Nucleus accumbens (tissue), 56 donors: Measurements from ENCODE around the gene UBL7.

Source experiments
- DNase-seq, 56 donors: peaks; one replicate each; lab custom pipeline; 2025; lab: John Stamatoyannopoulos, UW

Gene UBL7

DNA sequence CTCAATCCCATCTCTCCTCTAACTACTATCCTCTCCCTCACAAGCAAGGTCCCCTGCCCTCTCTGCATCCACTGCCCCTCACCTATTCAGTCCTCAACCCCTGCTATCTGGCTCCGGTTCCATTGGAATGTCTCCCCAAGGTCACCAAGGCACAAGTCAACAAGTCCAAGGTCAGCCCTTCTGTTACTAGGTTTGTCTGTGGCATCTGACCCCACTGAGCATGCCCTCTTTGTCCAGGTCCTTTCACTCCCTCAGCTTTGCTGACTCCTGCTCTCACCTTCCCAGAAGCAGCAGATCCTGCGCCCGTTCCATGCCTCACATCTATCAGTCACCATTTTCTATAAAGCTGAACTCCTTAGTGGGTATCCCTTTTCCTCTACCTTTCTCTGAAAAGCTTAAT, 18.9 kb downstream of the UBL7 start:
- no peak for DNase-seq

GRCh38 chr15:74441248-74441941, 19.6 kb downstream of the UBL7 start:
- no peak for DNase-seq

GRCh38 chr15:74438721-74439316, 22.1 kb downstream of the UBL7 start:
- peak in 49 of 56 donors; percentile 17 to 85 (median 61) for DNase-seq

DNA sequence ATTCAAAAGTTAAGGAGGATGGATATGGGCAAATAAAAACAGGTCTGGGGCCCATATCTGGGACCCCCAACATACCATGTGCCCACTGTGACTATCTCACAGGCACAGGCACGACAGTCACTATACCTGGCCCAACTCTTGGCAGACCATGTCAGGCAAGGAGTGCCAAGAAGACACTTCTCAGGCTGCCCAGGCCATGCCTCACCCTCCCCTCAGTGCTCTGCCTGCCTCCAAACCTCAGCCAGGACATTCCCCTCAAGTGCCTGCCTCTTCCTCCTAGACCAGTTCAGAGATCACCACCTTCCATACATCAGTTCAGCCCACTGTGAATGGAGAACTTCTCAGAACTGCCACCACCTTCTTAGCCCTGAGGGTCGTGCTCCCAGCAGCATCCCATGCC, 22.8 kb downstream of the UBL7 start:
- no peak for DNase-seq

DNA sequence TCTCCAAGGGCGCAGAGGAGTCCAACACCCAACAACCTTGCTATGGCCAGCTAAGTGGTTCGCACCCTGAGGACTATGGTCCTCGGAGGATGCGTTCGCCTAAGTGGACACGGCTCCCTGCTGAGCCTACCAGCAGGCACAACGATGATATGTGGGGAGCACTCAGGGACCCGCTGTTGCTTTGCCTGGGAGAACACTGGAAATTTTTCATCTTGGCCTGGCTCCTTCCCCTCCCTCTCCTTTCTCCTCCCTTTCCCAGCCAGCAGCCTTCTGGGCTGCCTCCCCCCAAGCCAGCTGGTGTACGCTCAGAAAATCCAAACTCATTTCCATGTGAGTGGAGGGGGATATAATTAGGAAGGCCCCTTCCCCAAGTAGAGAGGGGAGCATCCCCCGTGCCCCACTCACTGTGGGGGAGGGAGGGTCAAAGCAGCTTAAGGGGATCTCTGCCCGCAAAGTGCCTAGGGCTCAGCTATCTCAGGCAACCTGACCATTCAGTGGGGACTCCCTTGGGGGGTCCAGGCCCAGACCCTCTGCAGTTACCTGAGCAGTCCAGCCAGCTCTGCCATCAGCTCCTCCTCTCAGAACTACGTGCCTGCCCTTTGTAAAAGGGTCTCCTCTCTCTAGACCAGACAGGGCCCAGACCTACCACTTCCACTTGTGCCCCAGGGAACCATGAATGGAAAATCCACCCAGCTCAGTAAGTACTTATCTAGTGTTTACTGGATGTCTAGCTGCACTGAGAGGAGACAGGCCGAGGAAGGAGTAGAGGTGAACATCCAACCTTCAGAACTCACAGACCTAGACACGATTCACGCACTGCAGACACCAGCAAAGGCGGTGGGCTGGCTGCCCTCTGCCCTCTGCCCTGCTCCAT, 26.5 kb downstream of the UBL7 start:
- peak in 1 of 56 donors; percentile 68 for DNase-seq

GRCh38 chr15:74433592-74434262, 27.2 kb downstream of the UBL7 start, which contains the start of gene SEMA7A:
Gene SEMA7A (minus strand): TSS chr15:74433958. CDS start chr15:74433918, 40 bp downstream.
- peak in 54 of 56 donors; percentile 43 to 92 (median 80) for DNase-seq

- DNase-seq, result no peak
Observed at GRCh38 chr15:74432968-74433591, 27.9 kb downstream of the UBL7 start.

DNA sequence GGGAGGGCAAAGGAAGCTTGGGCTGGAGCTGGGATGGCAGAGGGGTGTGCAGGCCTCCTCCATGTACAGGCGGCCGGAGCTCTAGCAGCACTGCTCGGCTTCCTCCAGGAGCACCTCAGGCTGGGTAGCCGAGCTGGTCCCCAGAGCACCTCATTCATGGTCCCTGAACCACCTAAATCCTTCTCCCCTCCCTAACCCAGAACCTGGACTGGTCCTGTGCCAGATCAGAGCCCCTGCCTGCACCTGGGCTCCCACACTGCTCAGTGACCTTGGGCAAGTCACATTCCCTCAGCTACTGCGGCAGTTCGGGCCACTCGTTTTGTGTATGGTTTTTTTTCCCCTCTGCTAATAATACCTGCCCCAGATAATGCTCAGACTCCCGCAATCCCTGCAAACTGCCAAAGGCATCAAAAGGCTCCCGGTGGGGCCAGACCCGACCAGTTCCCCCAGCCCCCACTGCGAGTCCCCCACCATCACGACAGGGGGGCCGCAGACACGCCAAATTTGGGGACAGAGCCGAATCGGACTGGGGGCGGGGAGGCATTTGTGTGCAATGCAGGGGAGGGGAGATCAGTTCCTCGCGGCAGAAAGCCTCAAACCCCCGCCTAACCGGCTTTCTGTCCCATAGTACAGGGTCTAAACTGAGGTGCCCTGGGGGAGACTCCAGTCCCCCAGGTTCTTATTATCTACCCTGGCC, 28.5 kb downstream of the UBL7 start:
- no peak for DNase-seq

DNA sequence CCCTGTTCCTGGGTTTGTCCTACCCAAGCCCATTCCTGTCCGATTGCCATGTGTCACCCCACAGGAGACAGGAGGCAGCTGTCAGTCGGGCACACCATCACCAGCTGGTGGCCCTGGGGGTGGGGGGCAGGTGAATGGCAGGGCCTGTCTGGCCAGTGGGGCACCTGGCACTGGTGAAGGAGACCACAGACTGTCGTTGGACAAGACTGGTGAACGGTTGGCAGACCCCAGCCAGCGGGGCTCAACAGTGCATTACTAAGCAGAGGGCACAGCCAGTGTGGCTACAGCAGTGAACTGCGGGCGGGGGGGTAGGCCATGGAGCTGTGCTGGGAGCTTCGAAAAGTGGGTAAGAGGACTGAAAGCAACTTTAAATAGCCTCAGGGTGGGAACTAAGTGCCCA, 29.3 kb downstream of the UBL7 start:
- DNase-seq, result peak in 1 of 56 donors; percentile 39

- DNase-seq, result no peak
Observed at GRCh38 chr15:74431116-74431515, 29.8 kb downstream of the UBL7 start.

DNA sequence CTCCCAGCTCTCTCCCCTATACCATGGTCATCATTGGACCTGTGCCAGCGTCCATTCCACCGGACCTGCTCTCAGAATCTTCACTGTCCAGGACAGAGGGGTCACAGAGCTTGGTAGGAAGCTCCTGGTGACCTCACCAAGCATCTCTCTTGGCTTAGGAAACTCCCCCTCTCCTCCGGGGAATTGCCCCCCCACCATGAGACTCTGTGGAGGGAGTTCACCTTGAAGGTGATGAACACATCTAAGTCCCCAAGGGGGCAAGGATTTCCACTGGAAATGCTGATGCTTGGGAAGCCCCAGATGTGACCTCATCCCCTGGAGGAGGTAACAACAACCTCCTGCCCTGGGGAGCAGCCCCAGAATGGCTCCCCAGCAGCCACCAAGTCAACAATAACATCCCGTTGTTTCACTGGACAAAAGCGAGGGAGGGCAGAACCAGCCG, 30.4 kb downstream of the UBL7 start:
- peak in 4 of 56 donors; percentile 8 to 38 (median 34) for DNase-seq

DNA sequence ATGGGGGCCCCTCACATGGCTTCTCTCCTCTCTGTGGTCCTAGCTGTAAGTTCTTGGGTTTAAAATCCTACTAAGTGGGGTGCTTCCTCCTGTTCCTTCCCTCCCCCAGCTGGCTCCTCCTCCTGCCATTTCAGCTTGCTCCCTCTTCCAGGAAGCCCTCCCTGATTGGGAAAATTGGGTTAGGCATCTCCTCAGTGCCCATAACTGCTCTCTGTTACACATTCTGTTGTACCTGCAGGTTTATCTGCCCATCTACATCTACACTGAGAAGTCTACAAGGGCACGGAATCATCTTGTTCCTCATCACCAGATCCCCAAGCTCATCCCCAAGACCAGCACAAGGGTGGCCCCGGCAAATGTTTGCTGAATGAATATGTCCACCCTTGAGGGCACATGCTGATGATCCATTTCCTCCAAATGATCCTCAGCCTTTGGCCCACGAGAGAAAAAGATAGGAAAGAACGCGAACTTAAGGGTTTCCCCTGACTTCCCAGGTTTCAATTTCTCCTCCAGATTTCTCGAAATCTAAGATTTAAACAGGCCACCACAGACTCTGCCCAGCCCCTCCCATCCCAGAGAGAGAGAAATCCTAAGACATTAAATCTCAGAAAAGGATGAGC, 31.1 kb downstream of the UBL7 start:
- no peak for DNase-seq

- peak in 3 of 56 donors; percentile 10 to 25 (median 24) for DNase-seq
Observed at GRCh38 chr15:74428970-74429780, 31.8 kb downstream of the UBL7 start.

GRCh38 chr15:74428442-74428787, 32.5 kb downstream of the UBL7 start:
- peak in 5 of 56 donors; percentile 12 to 38 (median 17) for DNase-seq

DNA sequence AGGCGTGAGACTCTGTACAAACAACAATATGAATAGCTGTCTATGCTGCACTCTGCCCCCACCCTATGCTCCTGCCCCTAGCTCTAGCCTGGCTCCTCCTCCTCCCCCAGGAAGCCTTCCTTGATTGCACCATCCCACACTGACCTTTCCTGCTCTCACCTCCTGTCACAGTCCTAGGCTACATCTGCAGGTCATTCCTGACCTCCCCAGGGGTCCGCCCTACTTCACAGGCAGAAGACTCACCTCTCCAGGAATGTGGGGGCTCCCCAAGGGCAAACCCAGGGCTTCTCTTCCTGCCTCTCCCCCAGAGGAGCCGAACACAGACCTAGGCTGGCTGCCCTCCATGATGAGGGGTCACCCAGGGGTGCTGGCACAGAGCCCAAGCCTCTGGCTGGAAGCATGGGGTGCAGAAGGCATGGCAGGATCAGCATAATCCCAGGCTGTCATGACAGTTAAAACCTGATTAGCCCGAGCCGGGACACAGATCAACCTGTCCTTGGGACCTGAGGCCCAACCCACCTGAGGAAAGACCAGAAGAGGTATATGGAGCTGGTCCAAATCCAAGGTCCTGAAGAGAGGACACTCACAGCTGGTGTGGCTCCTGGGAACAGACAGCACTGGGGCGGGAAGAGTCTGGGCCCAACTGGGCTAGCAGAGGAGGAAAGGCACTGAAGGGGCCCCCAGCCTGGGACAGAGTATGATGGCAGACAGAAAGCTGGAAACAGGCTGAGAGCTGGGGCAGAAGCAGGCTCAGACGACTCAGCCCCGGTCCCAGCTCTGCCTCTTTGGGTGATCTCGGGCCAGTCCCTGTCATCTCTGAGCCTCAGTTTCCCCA, 33.1 kb downstream of the UBL7 start:
- DNase-seq, result no peak

DNA sequence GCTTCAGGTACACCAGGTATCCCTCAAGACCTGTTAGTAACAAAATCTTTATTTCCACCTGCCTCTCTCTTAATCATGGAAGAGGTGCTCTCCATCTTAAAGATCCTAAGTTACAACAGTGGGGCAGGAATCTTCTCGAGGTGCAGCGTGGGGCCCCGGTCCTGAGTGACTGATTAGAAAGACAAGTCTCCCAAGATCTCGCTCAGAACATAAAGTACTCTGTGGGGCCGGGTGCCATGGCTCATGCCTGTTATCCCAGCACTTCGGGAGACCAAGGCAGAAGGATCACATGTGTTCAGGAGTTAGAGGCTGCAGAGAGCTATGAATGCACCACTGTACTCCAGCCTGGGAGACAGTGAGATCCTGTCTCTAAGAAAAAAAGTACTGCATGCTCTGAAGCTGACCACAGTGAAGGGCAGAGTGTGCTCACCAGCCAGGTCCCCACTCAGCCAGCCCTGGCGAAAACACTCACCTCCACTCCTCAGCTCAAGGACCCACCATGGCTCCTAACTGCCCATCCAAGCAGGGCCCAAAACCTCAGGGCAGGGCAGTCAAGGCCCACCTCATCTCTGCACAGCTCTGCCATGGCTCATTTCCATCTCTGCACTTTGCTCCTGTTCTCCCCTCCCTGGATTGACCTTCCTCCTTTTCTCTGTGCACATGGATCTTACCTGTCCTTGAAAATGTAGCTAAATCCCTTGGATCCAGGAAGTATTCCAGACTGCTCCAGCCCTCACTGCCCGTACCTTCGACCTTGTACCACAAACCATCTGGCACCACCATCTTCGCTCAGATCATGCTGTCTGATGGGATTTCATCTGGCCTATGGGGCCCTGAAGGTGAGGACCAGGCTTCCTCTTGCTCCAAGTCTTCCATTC, 34.3 kb downstream of the UBL7 start:
- peak in 1 of 56 donors; percentile 20 for DNase-seq
